HG02610 (cell line): ENCODE results near the gene ANO2.
"Not testable (repeated sequence)": the region's sequence is repeated elsewhere in the genome, so short reads cannot be mapped to it uniquely, and the experiment has no call there.

Source experiments
- ATAC-seq: cut with Tn5 transposase; IDR thresholded peaks from one replicate; pipeline ENCODE4 v1.9.1; 2021; ENCODE audit warnings: mild to moderate bottlenecking, moderate library complexity; ENCODE audit not compliant: unreplicated experiment

The ANO2 gene

DNA sequence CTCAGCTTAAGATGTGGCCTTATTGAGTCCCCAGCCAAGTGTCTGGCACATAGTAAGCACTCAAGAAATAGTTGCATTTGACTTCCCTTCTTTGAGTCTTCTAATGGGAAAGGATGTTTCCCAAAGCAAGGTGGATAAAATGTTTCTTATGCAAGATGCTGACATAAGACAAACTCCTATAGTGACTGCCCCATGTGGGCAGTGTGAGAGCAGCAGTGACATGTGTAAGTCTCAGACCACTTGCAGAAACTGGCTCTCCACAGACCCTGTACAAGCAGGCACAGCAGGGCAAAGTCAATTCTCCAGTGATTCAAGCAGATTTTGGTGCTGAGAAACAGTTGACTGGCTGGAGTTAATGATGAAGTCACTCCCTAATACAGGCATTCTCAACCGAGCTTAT, 255.3 kb downstream of the ANO2 start:
- ATAC-seq, result no peak

DNA sequence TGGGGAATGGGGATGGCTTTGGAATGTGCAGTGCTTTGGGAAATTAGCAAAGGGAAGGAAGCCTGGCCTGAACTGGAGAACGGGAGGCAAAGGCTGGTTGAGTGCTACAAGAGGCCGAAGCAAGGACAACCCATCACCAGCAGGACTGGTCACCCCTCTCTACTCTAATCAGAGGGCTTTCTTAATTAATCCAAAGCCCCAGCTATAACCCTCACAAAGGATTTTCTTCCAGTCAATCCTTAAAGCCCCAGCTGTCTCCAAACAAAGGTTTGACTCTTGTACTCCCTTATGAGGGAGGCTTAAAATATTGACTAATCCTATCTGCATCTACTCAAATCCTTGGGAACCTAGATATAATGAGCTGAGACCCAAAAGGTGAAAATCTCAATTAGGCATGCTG, 256.8 kb downstream of the ANO2 start:
- no peak for ATAC-seq

DNA sequence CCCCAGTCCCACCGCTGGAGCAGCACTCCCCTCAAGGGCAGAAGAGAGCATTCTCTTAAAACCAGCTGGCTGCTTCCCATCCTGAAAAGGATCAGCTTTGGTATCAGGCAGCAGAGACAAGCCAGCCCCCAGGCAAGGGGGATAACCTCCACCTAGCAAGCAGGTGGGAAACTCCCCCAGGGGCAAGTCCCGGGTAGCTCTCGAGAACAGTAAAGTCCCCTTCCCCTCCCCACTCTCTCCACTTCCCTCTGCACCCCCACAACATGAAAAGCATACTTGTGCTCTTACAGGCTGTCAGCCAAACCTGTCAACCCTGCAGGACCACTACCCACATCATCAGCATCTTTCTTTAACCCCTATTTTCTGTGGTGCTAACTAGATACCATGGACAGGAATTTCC, 259.1 kb downstream of the ANO2 start:
- ATAC-seq, result no peak

DNA sequence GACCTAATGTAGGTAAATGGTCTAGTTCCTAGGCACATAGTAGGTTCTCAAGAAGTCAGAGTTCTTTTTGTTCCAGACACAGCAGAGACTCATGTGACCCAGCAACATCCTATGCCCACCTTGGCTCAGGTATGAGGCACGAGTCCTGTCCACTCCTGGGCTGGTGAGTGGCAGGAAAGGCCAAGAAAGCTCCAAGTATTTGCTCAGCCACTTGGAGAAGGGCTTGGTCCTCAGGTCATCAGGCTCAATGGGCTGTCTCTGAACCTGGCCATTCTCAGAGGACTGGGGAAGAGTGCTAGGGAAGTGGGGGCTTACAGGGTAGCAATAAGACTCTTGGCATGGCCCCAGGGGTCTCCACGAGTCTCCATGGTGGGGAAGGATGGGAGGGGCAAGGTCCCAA, 260.1 kb downstream of the ANO2 start:
- ATAC-seq, result no peak

DNA sequence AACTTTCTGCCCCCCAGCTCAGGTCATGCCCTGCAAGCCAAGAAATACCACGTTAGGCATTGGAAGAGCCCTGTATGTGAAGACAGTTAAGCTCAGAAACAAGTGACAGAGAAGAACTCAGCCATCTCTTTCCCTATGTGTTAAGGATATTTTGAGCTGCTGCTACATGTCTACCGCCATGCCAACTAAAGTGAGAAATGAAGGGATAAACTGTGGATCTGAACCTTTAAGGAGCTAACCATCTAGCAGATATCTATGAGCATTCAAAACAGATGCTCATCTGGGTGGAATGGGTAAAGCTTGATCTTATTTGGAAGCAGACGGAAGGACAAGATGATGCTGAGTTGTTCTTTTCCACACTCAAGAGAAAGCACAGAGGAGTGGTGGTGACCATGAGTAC, 262.5 kb downstream of the ANO2 start:
- ATAC-seq, result no peak

DNA sequence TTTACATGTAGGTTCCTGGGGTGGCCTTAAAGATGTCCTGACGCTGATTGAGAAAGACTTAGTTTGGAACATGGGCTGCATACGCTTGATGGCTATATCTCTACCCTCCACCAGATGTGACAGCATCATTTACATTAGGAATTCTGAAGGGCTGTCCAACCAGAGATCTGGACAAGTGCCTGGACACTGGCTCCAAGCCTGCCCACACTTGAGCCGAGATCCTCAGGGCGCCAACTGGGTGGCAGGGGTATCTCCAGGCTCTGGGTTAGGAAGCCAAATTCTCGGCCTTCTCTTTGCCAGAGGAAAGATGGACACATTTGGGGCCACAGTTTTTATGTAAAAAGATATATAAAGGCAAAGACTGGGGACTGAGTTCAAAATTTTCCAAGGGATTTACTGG, 266.9 kb downstream of the ANO2 start:
- no peak for ATAC-seq

DNA sequence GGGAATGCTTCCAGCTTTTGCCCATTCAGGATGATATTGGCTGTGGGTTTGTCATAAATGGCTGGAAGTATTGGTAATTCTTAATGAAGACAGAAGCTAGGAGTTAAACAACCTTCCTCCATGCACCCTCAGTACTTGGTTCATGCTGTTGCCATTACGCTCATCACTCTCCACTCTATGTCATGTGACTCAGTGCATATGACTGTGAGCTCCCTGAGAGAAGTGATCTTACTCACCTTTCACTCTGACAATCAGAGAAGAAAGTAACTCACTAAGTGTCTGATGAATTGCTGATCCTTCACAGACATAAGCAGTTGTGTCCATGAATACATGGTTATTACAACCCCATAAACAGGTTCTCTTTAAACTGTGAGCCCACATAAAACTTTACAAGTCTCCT, 275.4 kb downstream of the ANO2 start:
- ATAC-seq, result not testable (repeated sequence)

DNA sequence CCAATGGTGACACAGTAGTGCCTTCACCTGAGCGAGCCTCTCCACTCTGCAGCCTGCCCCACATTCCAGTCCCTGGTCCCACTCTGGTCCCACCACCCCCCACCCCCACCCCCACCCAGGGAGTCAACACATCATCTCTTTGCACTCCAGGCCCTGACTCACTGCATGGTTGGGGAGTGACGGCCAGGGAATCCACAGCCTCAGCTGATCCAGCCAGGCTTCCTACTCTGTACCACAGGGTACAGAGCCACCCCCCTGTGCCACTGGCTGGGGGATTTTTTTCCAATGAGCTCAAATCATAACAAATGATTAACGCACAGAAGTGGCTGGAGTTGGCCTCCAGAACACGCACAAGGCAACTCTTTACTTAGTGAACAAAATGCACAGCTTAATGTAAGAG, 279.4 kb downstream of the ANO2 start:
- ATAC-seq, result no peak

DNA sequence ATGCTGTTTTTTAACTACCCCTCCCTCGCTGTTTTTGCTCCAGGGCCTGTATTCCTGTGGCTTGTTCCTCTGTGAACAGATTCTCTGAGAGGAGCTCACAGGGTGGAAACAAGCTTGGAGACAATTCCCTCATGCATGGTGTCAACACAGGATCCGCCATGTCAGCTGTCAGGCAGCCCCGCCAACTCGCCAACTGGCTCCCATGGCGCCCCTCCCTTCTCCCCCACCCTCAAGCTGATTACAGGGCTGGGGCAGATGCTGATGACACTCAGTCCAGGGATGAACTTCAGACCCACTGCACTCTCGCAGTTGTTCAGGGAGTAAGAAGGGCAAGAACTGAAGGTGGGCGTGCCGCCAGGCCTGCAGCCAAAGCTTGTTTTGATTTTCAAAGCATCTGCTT, 283.2 kb downstream of the ANO2 start:
- ATAC-seq, result no peak

DNA sequence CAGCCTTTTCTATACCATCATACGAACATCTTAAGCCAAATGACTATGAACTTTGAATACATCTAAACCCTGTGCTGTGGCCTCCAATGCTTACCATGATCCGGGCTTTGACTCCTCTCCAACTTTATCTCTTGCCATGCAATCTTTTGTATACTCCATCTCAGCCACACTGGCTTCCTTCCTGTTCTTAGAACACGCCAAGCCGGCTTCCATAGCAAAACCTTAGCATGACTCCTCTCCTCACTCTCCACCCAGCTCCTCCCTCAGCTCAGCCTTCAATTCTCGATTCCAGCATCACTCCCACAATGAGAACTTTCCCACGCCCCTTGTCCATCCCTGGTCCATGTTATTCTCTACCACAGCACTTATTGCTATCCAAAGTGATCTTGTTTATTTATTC, 284.8 kb downstream of the ANO2 start:
- no peak for ATAC-seq

DNA sequence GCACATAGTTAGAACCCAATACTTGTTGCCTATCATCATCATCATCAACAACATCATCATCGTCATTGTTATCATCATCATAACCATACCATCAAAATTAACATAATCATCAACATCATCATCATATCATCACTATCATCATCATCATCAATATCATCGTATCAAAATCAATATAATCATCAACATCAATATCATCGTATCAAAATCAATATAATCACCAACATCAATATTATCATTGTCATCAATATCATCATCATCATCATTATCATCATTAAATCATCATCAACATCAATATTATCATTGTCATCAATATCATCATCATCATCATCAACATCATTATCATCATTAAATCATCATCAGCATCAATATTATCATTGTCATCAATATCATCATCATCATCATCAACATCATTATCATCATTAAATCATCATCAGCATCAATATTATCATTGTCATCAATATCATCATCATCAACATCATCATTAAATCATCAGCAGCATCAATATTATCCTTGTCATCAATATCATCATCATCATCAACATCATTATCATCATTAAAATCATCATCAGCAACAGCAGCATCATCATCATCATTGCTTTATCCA, 286.6 kb downstream of the ANO2 start:
- ATAC-seq, result not testable (repeated sequence)

DNA sequence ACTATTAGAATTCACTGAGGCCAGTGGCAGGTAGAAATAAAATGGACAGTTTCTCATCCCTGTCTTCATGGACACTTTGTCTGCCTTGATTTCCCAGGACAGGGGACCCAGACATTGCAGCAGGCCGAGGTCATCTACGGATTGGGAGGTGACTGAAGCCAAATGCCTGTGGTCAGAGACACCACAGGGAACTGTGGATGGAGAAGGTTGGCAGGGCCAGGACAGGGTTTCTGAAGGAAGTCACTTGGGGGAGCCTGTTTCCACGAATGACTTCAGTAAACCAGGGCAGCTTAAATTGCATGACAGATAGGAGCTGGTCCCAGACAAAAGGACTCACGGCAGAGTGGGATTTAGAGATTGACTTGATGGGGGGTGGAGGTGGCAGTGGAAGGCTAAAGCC, 288.2 kb downstream of the ANO2 start:
- ATAC-seq, result no peak

DNA sequence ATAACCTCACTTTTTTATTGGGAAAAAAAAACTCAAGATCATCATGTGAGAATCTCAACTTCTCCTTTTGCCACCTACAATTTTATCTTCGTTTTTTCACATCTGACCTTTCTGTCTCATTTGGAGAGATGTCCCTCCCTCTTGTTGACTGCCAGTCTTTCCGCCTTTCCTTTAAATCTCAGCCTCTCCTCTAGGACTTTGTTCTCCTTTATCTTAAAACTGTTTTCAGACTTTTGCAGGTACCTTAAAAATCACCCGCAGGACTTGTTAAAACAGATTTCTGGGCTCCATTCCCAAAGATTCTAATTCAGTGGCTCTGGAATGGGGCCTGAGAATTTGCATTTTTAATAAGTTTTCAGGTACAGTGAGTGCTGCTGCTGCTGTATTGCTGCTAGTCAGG, 289.9 kb downstream of the ANO2 start:
- ATAC-seq, result no peak

DNA sequence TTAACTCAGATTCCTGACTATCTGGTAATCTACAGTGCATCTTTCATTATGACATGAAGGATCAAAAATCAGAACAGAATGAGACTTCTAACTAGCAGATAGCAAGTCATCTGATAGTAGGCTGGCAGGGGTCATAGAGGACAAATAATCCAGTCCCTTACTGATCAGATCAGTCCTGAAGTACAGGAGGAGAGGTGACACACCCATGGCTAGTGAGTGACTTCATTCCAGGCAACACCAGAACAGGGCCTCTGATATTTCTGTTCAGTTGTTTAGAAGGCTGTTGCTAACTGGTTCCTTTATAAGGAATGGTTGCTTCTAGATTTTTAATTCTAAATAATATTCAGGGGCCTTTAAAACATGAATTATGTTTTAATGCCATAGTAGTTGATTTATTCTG, 291.0 kb downstream of the ANO2 start:
- ATAC-seq, result no peak

DNA sequence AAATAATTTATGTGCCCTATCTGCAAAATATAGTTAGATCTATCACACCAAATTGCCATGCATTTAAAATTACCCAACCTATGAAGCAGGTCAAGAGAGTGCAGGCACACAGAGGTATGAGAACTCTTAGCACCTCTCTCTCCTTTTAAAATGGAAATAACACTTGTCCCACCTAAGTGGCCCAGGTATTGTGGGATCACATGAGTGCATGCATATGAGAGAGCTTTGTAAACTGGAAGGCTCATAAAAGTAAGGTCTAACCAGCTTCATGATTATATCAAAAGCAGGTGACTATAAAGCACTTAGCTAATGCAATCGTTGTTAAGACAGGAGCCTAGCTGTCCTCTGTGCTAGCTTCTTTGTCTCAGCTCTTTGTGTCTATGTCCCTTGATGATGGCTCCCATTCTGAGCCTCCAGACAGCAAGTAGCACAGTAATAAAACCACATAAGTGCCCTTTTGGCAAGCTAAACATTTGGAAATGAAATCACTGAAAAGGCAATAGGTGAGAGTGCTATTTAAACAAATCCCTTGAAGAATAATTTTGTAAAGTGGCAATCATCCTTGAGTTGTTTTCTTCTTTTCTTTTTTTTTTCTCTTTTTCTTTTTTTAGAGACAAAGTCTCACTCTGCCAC, 294.1 kb downstream of the ANO2 start:
- no peak for ATAC-seq

DNA sequence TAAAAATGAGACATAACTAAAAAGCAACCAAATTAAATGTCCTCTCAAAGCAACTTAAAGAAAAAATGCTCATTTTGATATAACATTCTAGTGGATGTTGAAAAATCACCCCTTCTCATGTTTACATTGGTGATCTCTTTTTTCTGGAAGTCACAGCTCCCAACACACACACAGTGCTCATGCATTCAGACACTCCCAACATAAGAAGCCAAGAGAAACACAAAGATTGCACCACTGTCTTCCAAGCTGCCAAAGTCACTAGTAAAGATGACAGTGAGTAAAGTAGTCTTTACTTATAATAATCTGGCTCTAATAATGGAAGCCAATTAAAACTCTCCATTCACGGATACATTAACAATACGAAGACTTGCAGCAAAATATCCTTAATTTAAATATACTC, 294.8 kb downstream of the ANO2 start:
- ATAC-seq, result no peak

DNA sequence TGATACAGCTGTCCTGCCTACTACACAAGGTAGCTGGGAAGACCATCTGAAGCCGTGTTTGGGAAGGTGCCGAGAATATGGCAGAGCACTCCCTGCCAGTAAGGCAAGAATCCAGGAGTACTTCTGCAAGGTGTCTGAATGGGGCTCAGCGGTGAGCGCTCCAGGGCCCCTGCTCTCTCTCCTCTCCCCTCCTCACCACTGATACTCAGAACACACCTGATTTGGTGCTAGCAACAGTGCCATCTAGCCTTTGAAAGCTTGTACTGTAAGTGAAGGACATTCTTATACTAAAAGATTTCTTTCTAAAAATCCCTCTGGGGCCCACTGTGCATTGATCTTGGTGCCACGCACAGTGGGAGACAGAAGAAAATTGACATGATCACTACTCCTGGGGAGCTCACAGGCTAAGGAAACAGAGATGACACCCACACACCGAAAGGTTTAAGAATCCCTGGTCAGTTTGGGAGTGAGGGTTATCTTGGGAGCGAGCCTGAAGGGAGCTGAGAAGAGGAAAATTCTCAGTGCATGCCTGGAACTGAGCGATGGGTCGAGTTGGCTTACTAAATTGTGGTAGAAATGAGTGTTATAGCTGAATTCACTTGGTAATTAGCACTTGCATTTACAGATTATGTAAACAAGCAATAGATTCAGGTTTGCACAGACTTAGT, 296.2 kb downstream of the ANO2 start:
- ATAC-seq, result no peak

DNA sequence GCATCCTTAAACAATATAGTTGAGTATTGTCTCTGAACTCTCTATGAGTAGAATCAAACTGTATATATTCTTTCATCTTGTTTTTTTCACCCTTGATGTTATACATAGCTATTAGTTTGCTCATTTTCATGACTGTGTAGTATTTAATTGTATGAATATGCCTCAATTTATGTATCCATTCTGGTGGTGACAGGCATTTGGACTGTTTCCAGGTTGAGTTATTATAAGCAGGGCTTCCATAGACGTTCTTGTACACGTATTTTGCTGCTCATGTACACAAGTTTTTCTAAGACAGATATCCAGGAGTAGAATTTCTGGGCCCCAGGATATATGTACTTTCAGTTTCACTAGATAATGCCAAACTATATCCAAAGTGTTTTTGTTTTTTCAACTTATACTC, 301.8 kb downstream of the ANO2 start:
- ATAC-seq, result no peak

DNA sequence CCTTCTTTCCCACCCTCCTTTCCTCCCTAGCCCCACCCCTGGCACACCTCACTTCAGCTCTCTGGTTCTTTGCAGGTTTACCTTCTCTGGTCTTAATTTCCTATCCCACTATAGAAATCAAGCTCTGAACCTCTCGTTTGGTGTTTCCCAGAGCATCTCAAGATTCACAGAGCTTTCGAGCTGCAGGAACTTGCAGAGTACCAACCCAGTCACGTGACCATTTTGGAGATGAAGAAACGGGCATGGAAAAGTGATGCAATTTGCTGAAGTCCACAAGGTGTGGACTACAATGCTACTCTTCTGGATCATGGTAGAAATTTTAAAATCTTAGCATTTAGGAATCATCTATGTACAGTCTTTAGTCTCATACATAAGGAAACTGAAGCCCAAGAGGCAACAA, 307.4 kb downstream of the ANO2 start:
- ATAC-seq, result no peak

DNA sequence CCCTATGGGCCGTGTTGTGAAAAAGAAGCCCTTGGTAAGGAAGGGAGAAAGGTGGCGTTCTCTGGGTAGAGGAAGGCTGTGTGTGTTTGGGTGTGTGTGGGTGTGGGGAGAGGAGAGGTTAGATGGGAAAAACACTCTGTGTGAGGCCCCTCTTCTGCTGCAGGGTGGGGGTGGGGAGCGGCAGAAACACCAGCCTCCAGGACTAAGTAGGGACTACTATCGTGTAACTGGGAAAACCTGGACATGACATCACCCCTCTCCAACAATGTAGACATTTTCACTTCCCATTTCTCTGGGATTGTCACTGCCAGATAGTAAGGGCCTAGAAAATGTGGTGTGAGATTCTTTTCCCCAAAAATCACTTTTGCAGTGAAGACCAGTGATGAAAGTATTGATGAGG, 308.2 kb downstream of the ANO2 start:
- no peak for ATAC-seq

DNA sequence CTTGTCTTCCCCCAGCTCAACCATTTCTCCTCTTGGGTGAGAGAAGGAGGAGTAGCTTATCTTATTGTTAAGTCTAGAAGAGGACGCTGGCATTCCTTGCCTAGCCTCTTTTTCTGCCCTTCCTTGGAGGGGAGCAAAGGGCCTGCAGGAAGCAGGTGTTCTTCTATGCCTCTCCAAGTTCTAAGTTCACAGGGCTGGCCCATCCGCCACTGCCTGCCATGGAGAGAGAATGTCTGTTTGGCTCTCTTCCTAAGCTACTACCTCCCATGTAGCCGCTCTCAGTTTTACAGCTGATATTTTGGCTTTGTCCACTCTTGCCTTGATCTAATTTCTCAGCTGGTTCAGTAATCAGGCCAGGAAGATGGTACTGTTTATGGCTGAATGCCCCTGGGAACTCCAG, 312.0 kb downstream of the ANO2 start:
- ATAC-seq, result no peak

DNA sequence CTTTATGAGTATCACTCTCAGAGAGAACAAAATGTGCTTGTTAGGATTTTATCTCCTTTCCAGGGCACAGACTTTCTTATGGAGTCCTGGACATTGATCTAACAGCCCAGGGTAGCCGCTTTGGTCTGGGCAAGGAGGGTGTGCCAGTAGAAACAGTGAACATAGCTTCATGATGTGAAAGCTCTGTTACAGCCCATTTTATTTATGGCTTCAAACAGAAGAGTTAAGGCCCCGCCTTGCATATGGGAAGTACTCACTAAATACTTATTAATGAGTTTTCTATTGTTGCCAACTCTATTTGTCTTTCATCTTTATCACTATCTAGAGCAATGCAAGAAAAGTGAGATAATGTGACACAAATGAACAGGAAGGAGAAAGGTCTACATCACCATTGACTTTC, 312.6 kb downstream of the ANO2 start:
- ATAC-seq, result no peak

DNA sequence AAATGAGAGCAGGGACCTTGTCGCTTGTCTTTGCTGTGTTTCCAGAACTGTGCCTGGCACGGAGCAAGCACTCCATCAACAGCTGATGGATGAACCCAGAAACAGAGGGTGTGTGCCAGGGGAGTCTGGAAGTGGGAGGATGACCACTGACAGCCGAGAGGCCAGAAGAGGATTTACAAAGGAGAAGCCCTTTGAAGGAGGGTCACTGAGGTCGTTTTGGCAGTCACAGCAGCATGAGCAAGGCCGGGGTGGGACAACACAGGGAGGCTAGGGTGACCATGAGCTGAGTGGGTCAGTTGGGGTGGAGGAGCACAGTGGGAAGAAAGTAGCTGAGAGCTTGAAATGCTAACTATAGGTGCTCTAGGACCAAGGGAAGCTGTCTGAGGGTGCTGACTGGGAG, 313.6 kb downstream of the ANO2 start:
- ATAC-seq, result no peak
